Stimulated activated CD4-positive, alpha-beta T cell treated with anti-CD3 and anti-CD28 coated beads, TNF-alpha, amount 100 ng/mL, for 4 hours (primary cell): ENCODE results near the gene PTRHD1.
"Not testable (repeated sequence)": the region's sequence is repeated elsewhere in the genome, so short reads cannot be mapped to it uniquely, and the experiment has no call there.

Experiments used
- DNase-seq, 3 experiments: peaks; one replicate each; pipeline ENCODE4 v3.0.0-alpha.2; 2020; ENCODE audit warnings: low read depth in 3 of 3

Gene PTRHD1

DNA sequence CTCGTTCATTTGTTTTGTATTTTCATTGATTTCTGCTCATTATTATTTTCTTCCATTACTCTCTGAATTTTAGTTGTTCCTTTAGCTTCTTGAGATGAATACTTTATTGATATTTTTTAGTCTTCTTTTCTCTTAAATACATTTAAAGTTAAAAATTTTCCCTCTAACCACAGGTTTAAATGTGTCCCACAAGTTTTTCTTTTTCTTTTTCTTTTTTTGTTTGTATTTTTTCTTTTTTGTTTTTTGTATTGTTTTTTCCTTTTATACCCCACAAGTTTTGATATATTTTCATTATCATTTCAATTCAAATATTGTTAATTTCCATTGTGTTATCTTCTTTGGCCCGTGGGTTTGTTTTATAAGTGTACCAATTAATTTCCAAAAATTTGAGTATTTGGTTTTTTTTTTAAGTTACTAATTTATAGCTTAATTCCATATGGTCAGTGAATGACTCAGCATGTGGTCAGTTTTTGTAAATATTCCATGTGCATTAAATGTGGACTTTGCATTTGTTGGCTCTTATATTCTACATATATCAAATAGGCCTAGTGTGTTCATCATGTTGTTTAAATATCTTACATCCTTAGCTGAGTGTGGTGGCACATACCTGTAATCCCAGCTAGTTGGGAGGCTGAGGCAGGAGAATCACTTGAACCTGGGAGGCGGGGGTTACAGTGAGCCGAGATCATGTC lies 16.3 kb upstream of the PTRHD1 start:
- no peak for DNase-seq

DNA sequence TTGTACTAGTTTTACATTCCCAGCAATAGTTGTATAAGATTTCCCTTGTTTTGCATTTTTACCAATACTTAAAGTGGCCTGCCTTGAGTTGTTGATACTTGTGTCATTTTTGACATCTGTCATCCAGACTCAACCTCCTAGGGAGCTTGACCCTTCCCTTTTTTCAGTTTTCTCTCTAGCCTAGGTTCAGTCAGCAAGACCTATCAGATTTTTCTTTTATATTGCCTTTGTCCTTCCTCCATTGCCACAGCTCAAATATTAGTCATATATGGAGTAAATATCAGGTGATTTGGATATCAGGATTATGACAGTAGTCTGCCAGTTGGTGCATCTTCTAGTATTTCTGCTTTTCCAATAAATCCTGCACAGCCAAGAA lies 13.5 kb upstream of the PTRHD1 start:
- no peak for DNase-seq

DNA sequence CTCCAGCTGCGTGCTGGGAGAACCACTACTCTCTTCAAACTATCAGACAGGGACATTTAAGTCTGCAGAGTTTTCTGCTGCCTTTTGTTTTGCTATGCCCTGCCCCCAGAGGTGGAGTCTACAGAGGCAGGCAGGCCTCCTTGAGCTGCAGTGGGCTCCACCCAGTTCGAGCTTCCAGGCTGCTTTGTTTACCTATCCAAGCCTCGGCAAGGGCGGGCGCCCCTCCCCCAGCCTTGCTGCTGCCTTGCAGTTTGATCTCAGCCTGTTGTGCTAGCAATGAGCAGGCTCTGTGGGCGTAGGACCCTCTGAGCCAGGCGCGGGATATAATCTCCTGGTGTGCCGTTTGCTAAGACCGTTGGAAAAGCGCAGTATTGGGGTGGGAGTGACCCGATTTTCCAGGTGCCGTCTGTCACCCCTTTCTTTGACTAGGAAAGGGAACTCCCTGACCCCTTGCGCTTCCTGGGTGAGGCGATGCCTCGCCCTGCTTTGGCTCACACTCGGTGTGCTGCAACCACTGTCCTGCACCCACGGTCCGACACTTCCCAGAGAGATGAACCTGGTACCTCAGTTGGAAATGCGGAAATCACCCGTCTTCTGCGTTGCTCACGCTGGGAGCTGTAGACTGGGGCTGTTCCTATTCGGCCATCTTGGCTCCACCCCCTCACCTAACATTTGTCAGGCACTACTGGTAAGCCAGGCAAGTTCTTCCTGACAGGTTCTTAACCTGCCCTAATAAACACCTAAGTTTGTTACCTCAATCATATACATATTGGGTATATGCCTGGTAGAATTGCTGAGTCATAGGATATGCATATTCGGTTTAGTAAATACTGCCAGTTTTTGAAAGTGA lies 12.8 kb upstream of the PTRHD1 start:
- not testable (repeated sequence) for DNase-seq

DNA sequence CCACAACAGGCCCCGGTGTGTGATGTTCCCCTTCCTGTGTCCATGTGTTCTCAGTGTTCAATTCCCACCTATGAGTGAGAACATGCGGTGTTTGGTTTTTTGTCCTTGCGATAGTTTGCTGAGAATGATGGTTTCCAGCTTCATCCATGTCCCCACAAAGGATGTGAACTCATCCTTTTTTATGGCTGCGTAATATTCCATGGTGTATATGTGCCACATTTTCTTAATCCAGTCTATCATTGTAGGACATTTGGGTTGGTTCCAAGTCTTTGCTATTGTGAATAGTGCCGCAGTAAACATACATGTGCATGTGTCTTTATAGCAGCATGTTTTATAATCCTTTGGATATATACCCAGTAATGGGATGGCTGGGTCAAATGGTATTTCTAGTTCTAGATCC lies 7.3 kb upstream of the PTRHD1 start:
- DNase-seq = not testable (repeated sequence)

DNA sequence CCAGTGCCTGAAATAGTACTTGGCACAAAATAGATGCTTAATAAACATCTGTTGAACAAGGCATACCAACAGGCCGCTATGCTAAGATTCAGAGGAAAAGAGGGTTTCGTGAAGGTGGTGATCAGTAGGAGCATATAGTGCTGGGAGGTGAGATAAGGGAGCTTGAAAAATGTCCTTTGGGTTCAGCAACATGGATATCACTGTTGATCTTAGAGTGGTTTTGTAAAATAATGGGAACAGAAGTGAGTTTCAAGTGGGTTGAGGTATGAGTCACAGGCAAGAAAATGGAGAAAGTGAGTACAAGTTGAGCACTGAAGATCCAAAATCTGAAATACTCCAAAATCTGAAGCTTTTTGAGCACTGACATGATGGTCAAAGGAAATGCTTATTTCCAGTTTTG lies 4.5 kb upstream of the PTRHD1 start:
- DNase-seq = no peak

DNA sequence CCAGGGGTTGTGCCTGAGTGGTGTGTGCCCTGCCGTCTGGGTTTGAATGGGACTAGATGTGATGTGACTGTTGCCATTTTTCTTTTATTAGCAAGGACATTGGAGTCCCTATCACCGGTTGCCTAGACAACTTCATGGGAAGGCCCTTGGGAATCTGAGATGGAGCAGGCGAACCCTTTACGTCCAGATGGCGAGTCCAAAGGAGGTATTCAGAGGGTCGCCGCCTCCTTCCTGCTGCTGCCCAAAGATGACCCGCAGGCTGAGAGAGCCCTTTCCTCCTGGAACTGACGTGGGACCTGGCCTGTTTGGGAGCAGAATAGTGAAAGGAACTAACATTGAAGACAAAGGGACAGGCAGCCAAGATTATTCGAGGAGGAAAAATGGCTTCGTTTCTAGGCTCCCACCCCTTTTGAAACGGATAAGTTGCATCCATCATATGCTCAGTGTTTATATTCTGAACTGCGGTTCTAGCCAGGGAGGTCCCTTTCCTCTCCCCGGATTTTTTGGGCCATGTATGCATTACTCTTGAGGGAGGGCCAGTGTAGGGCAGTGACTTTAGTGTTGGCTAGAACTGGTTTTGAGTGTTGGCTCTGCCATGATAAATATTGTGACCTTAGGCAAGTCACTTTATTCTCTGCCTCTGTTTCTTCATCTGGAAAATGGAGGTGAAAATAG lies 707 bp upstream of the PTRHD1 start:
- no peak for DNase-seq

DNA sequence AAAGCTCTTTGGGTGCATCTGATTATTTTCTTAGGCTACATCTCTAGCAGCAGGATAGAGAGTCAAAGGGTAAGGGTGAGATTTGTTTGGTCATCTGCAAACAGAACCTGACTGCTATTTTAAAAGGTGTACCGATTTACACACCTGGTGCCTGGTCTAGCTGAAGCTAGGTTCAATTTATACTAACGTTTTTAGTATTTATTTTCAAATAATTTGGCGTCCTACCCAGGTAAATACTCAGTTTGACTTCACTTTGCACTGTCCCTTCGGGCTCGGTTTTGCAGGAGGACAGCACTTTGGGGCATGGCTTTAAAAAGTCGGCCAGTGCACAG lies 683 bp downstream of the PTRHD1 start:
- DNase-seq = no peak

DNA sequence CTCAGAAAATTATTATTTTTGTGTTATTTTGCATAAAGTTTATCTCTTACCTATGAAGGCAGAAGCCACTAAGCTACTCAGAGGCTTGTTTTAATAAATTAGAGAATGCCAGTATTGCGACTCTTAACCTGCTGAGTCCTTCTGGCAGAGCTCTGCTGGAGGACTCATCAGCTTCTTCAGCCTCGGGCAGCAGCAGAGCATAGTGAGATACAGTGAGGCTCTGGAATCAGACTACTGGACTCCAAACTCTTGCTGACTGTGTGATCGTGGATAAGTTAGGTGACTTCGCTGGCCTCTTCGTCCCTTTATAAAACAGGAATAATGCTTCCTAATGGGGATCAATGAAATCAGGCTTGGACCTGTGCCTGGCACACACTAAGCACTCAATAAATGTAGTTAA lies 1.7 kb downstream of the PTRHD1 start:
- DNase-seq = no peak

DNA sequence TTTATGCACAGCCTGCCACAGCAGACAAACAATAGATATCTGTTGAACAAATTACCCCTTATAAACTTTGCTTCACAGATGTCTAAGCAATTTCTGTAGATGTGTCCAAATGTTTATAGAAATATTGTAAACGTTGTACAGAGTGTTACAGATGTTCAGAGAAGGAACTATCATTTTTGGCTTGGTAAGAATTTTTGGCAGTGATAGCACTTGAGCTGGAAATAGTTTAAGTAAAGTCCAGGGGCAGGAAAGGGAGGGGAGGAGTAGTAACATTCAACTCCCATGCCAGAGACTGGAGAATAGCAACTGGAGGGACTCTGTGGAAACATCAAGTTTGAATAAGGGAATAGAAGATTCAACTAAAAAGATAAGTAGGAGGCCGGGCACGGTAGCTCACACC lies 4.4 kb downstream of the PTRHD1 start:
- DNase-seq = no peak

DNA sequence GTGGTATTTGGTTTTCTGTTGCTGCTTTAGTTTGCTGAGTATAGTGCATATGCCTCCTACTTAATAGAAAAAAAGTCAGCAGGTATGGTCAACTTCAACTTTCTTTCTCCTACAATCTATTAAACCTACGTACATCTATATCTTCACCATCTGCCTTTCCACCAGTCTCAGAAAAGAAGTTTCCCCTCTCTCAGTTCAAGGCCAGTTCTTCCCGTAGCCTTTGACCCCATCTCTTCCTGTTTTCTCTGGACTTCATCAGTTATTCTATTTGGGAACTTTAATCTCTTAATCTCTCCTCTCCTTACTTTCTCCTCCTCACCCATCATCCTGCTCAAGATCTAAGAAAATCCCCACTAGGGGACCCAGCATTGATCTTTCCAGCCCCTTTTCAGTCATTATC lies 5.7 kb downstream of the PTRHD1 start:
- DNase-seq = no peak

DNA sequence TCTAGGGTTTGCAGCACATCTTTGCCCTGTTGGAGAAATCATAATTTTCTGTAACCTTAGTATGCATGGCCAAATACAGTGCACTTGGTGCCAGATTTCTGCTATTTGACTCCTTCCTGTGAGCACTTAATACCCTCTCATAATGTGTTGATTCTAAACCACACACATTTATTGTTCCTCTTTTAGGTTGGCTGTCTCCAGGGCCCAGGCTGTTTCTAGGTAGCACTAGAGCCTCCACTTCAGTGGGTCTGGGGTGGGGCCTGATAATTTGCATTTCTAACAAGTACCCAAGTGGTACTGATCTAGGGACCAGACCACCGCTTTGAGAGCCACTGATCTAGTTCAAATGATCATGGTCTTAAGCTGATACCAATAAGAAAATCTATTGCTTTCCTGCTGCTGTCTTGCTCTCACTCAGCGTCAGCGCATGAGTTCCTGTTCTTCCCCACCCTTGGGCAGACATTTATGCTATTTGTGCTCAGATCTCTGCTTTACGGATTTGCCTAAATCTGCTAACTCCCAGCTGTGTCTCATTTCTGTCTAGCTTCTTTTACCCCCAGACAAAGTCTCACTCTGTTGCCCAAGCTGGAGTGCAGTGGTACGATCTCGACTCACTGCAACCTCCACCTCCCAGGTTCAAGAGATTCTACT lies 7.4 kb downstream of the PTRHD1 start:
- DNase-seq = no peak

DNA sequence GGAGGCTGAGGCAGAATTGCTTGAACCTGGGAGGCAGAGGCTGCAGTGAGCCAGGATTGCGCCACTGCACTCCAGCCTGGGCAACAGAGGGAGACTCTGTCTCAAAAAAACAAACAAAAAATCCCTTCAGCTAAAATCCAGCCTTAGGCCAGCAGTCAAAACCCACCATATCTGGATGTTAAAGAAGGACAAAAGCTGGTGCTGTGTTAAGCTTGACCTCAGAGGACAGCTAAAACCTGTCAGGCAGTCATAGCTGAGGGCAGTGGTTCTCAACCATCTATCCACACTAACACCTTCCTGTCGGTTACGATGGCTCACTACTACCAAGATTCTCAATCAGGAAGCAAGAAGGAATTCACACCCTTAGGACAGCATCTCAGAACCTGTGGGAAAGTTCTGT lies 9.6 kb downstream of the PTRHD1 start:
- no peak for DNase-seq

DNA sequence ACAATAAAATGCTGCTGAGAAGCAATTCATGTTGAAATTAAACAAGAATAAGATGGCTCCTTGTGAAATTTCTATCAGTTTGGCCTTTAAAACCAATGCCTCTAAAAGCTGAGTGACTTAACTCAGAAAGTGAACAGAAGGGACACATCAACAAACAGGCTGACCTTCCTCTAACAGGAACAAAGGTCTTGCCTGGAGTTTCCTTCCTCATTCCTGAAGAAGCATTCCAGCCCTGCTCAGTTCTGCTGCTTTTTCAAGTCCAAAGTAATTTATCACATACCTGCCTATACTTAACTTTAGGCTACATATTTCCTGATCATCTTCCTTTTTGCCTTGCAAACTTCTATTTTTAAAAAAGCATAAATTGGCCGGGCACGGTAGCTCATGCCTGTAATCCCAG lies 14.1 kb downstream of the PTRHD1 start:
- DNase-seq = no peak

DNA sequence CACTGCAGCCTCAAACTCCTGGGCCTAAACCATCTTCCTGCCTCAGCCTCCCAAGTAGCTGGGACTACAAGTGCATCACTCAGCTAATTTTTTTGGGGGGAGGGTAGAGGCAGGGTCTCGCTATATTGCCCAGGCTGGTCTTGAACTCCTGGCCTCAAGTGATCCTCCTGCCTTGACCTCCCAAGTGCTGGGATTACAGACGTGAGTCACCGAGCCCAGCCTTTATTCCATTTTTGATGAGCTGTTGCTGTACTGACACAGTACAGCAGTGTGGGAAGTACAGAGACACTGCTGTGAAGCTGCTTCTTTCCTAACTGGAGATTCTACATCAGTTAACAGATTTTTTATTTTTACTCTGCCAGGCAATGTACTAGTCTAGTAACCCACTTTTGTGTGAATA lies 18.8 kb downstream of the PTRHD1 start:
- no peak for DNase-seq

DNA sequence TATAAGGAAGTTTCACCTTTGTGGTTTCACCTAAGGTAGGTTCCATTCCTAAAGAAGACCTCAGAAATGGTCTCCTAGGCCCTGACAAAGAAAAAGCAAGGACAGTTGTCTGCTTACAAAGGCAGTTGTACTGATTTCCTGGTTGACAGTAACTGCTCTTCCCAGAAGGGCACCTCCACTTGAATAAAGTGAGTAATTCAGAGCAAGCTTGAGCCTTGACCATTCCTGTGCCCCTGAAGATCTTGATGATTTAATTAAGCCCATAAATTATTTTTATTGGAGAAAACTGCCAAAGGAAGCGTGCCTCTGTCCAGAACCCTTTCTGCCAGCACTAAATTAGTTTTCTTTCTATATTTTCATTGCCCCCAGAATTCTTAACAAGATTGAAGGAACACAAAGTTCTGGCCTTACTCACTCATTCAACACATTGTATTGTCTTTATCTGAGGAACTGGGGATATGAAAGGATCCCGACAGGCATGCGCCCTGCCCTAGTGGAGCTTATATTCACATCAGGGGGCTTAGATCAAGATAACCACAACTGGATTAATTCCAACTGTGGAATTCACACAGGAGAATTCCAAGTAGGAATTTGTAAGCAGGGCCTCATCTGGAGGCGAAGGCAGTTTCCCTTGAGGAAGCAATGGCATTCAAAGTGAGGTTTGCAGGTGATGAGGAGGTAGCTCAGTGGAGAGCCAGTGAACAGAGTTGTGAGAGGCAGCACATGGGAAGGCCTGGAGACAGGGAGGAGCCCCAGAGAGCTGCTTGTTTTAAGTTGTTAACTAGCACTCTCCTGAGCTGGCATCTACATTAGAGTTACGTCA lies 21.2 kb downstream of the PTRHD1 start:
- DNase-seq = no peak

DNA sequence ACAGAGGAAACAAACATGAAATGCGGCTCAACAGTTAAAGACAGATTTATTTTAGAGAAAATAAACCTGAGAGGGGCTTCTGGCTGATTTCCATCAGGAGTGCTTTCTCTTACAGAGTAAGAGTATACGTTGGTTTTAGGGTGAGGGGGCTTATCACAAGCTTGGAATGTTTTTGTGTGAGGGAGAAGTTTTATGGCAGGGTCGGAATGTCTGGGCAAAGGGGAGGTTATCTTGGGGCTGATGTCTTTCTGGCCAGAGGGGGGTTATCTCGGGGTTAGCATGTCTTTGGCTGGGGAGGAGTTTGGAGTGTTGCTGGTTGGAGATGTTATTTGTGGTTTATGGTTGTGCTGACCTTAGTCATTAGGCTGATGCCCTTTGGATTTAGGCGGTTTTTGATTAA lies 22.1 kb downstream of the PTRHD1 start:
- no peak for DNase-seq

DNA sequence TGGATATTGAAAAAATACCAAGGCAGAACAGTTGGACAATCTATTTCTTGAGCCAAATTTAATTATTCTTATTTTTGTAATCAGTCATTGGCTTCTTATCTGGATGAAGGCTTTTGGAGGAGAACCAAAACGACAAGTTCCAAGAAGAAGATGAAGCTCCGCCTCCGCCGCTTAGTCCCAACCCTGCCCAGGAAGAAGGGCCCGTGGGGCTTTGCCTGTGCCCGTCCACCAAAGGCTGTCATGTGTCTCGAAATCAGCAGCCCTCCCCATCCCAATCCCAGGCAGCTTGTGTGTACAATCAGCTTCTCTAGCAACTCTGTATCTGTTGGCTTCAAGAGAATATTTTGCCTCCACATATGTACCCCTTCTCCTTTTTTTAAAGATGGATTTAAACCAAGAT lies 24.6 kb downstream of the PTRHD1 start:
- DNase-seq = no peak

DNA sequence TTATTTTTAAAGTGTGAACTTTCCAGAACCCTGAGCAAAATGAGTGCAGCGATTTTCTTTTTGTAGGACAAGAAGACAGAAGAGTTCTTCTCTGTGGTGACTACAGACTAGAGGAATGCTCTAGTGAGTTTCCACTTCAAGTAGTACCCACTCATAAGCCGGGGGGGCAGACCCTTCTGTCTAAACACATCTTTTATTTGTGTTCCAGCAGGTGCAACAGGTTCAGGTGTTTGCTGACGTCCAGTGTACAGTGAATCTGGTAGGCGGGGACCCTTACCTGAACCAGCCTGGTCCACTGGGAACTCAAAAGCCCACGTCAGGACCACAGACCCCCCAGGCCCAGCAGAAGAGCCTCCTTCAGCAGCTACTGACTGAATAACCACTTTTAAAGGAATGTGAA lies 25.2 kb downstream of the PTRHD1 start:
- DNase-seq = no peak

DNA sequence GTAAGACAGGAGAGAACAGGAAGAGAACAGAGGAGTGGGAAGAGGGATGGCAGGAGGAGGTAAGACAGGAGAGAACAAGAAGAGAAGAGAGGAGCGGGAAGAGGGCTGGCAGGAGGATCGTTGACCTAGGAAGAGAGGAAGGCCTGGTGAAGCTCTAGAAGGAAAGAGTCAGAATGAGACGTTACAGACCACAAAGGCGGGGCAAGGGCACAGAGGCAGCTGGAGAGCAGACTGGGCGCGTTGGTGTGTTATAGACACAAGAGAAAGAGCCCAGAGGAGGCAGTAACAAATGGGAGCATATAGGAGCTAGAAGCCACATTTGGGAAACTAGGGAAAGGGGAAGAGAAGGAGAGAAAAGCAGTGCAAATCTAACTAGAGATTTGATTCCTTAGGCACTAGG lies 26.6 kb downstream of the PTRHD1 start:
- no peak for DNase-seq

DNA sequence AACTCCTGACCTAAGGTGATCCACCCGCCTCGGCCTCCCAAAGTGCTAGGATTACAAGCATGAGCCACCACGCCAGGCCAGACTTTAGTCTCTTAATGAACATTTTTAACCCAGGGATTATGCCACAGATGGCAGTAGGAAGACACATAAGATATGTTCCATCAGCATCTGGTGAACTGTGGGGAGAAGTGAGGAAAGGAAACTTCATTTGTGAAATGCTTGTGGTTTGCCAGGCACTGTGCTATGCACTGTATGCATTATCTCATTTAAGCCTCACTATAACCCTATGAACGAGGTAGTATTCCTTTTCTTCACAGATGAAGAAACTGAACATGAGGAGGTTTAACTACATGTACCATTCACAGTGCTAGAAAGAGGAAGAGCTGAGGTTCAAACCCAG lies 29.3 kb downstream of the PTRHD1 start:
- no peak for DNase-seq

DNA sequence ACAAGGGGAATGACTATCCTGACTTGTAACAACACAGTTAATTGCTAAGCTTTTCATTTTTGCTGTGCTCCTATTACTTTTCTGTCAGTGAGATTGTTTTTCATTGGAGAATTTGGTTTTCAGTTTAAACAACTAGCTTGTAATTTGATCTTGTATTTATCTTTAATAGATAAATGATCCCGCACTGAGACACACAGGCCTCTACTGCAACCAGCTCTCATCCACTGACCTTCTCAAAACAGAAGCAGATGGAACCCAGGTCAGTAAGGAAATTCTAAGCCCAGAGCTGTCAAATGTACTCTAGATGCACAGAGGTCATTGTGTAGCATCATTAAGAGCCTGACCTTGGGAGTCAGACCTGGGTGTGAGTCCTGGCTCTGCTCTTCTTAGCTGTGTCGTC lies 30.7 kb downstream of the PTRHD1 start:
- DNase-seq = no peak

DNA sequence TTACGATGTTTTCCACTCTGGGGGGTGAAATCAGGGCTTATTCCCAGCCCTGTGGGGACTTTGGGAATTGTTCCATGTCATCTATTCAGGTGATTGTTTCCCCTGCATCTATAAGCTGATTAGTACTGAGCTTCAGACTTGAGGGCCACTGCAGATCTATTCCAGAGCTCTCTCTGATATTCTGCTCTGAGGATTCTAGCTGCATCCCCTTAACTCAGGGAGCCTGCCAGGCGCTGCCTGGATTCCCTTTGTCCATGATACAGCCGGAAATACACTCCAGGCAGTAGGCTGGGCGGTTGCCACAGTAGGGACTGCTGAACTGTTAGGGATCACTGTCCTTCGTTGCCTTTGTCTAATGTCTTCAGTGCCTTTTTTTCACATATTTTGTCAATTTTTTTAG lies 31.3 kb downstream of the PTRHD1 start:
- no peak for DNase-seq
